ENCODE measurements around the gene C15orf39.
A peak's percentile ranks its signal among the peaks of the same experiment; 100 is the strongest.
"Not testable (repeated sequence)": the region's sequence is repeated elsewhere in the genome, so short reads cannot be mapped to it uniquely, and the experiment has no call there.

Gene C15orf39

DNA sequence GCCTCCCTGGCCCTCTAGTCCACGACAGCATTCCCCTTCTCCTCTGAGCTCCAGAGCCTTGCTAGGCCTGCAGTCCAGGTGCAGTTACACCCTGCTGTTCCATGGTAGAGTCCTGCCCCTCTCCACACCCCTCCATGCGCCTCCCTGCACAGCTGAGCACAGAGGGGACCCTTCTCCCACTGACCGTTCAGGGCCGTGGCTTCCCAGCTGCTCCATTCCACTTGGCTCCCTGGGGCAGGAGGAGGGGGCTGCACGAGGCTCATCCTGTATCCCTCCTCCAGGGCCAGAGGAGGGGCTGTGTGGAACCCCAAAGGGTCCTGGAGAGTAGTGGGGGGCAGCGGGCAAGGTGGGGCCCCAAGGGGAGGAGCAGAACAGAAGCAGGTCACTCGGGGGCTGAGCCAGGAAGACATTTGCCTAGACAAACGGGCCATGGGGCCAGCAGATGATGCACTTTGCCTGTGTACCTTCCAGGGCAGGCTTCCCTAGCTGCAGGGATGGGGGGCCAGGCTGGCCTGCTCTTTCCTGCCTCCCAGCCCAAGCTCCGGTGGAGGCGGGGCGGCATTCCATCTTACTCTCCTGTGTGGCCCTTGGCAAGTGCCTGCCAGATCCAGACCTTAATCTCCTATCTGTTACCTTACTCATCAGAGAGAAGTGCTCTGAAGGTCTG lies 35.8 kb downstream of the C15orf39 start (continued):
- TF ChIP-seq ZXDB (tag by site-specific recombination; IDR thresholded peaks at IDR 0.05) (no peak), ZBTB20 (tag by site-specific recombination; IDR thresholded peaks at IDR 0.05) (no peak), MYNN (tag by site-specific recombination; IDR thresholded peaks at IDR 0.05; ENCODE audit: borderline replicate concordance) (no peak), GLIS2 (tag by site-specific recombination; IDR thresholded peaks at IDR 0.05) (0 out of 2 replicates have a peak, but pooled peaks have one; percentile 13), ZNF529 (tag by site-specific recombination; IDR thresholded peaks at IDR 0.05; ENCODE audit: insufficient replicate concordance) (no peak)

DNA sequence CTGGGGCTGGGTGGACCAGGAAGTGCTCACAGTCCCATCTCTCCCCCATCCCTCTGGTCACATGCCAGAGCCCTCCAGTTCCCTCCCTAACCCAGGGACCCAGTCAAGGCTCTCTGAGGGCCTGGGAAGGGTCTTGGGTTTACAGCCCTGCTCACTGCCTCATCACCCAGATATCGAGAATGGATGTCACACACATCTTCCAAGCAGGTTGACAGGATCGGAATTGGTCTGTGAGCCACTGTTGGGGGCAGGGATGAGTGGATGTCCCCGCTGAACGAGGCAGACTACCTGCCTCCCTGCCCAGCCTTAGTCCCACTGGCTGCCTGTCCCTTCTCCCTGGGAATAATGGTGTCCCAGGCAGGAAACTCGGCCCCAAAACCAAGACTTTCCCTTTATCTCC lies 36.5 kb downstream of the C15orf39 start:
- Histone ChIP-seq H3K27ac (ENCODE audit: extremely low read depth, low read depth, low read length) (no peak overlapping the region), H3K4me3 (ENCODE audit: low read depth, low read length) (no peak overlapping the region), H3K4me1 (ENCODE audit: control insufficient read depth, insufficient read depth, low read length) (no peaks in the 10 kb centered on the region), H3K9me3 (ENCODE audit: control insufficient read depth, insufficient read depth, low read depth, low read length) (no peaks in the 10 kb centered on the region), H3K36me3 (ENCODE audit: control insufficient read depth in 2 of 2, insufficient read depth in 1 of 2, low read length in 2 of 2) (no peaks in the 10 kb centered on the region)
- POLR2A ChIA-PET = no interaction called here
- CTCF ChIA-PET = no interaction called here
- no peak for TF ChIP-seq ZNF114 (tag by site-specific recombination; IDR thresholded peaks at IDR 0.05)
- no peak for TF ChIP-seq ZNF155 (tag by site-specific recombination; IDR thresholded peaks at IDR 0.05)
- TF ChIP-seq ZNF433 (tag by site-specific recombination; IDR thresholded peaks at IDR 0.05; ENCODE audit: low read depth) = no peak
- no peak for TF ChIP-seq ZNF660 (tag by site-specific recombination; IDR thresholded peaks at IDR 0.05)
- TF ChIP-seq ZNF366 (tag by site-specific recombination; conservative IDR thresholded peaks at IDR 0.05) = no peak
- TF ChIP-seq, protein P1, sequence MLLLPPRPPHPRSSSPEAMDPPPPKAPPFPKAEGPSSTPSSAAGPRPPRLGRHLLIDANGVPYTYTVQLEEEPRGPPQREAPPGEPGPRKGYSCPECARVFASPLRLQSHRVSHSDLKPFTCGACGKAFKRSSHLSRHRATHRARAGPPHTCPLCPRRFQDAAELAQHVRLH (tag by site-specific recombination; IDR thresholded peaks at IDR 0.05) = no peak
- no peak for TF ChIP-seq ZNF157 (tag by site-specific recombination; IDR thresholded peaks at IDR 0.05)

DNA sequence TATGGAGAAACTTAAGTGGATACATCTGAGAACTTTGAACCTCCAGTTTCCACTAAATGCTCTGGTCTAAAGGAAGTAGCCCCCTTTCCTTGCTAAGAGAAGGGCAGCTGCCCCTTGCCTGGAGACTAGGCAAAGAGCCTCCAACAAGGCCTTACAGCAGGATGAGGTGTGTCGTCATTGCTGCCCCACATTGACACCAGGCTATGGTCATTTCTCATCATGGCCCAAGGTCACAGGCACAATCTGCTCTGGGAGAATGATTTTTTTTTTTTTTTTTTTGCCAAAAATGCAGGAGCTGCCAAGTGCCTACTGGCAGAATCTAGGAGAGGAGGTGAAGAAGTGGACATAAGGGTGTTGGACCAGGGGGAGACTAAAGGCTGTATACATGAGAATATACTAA lies 44.1 kb downstream of the C15orf39 start:
- H3K4me3 ChIP-seq (ENCODE audit: low read depth, low read length); H3K9me3 ChIP-seq (ENCODE audit: control insufficient read depth, insufficient read depth, low read depth, low read length); POLR2A ChIA-PET; CTCF ChIA-PET; H3K27ac ChIP-seq (ENCODE audit: extremely low read depth, low read depth, low read length); H3K4me1 ChIP-seq (ENCODE audit: control insufficient read depth, insufficient read depth, low read length); H3K36me3 ChIP-seq (ENCODE audit: control insufficient read depth in 2 of 2, insufficient read depth in 1 of 2, low read length in 2 of 2): not testable (repeated sequence)

DNA sequence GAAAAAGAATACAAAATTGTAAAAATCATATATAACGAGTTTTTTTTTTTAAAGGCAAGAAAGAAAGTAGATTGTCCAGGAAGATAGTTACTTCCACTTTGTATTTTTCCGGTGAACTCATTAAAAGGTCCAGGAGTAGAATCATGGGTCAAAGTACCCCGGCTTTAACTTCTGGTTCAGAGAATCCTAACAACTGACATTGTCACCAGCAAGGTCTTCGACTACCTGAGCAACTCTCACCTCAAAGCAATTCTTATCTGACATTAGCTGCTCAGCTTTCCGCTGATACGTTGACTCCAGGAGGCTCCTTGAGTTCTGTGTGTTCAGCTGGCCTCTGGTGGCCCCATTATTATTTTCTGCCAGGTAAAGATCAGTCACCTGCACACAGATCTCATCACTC lies 47.3 kb downstream of the C15orf39 start:
- H3K36me3 ChIP-seq (ENCODE audit: control insufficient read depth in 2 of 2, insufficient read depth in 1 of 2, low read length in 2 of 2); POLR2A ChIA-PET; H3K4me3 ChIP-seq (ENCODE audit: low read depth, low read length); H3K27ac ChIP-seq (ENCODE audit: extremely low read depth, low read depth, low read length); H3K4me1 ChIP-seq (ENCODE audit: control insufficient read depth, insufficient read depth, low read length); H3K9me3 ChIP-seq (ENCODE audit: control insufficient read depth, insufficient read depth, low read depth, low read length): not testable (repeated sequence)
- CTCF ChIA-PET = interaction anchor here (0.8 kb wide), 1 partner anchor 119 kb away, joined by 3 read pairs; no protein-coding TSS in a partner anchor

DNA sequence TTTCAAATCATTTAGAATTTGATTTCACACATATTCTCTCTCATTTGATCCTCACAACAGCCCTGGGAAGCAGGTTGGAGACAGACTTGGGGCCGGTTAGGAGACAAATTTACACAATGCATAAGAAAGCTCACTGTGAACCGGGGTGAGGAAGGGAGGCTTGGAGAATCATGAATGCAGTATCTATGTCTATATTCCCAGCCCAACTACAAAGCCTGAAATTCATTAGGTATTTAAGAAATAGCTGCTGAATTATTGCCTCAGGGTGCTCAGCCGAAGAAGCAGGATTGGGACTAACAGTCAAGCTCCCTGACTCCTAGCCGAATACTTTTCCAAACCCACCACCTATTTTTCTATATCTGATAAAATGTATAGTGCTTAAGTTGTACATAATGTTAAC lies 48.0 kb downstream of the C15orf39 start:
- H3K36me3 ChIP-seq (ENCODE audit: control insufficient read depth in 2 of 2, insufficient read depth in 1 of 2, low read length in 2 of 2) = no peaks in the 10 kb centered on the region
- TF ChIP-seq ZNF169 (tag by site-specific recombination; IDR thresholded peaks at IDR 0.05) (no peak), ZFHX2 (tag by site-specific recombination; conservative IDR thresholded peaks at IDR 0.05) (no peak), ZNF544 (tag by site-specific recombination; IDR thresholded peaks at IDR 0.05) (no peak), MYNN (tag by site-specific recombination; IDR thresholded peaks at IDR 0.05; ENCODE audit: borderline replicate concordance) (no peak), ZNF350 (tag by site-specific recombination; IDR thresholded peaks at IDR 0.05) (no peak), ZNF76 (tag by site-specific recombination; IDR thresholded peaks at IDR 0.05; ENCODE audit: borderline replicate concordance, low read depth) (no peak), ZNF133 (tag by site-specific recombination; IDR thresholded peaks at IDR 0.05) (no peak), ZNF596 (tag by site-specific recombination; IDR thresholded peaks at IDR 0.05) (no peak), ZNF433 (tag by site-specific recombination; IDR thresholded peaks at IDR 0.05; ENCODE audit: low read depth) (no peak), EGR2 (tag by site-specific recombination; IDR thresholded peaks at IDR 0.05; ENCODE audit: low read depth) (no peak), ZNF792 (tag by site-specific recombination; IDR thresholded peaks at IDR 0.05) (no peak), ZNF600 (tag by site-specific recombination; IDR thresholded peaks at IDR 0.05) (no peak)
- TF ChIP-seq, protein P2, sequence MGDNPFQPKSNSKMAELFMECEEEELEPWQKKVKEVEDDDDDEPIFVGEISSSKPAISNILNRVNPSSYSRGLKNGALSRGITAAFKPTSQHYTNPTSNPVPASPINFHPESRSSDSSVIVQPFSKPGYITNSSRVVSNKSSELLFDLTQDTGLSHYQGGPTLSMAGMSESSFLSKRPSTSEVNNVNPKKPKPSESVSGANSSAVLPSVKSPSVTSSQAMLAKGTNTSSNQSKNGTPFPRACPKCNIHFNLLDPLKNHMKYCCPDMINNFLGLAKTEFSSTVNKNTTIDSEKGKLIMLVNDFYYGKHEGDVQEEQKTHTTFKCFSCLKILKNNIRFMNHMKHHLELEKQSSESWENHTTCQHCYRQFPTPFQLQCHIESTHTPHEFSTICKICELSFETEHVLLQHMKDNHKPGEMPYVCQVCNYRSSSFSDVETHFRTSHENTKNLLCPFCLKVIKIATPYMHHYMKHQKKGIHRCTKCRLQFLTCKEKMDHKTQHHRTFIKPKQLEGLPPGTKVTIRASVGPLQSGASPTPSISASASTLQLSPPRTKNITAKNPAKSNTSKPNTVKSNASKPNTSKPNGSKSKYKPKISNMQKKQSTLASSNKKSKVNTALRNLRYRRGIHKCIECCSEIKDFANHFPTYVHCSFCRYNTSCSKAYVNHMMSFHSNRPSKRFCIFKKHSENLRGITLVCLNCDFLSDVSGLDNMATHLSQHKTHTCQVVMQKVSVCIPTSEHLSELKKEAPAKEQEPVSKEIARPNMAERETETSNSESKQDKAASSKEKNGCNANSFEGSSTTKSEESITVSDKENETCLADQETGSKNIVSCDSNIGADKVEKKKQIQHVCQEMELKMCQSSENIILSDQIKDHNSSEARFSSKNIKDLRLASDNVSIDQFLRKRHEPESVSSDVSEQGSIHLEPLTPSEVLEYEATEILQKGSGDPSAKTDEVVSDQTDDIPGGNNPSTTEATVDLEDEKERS (tag by site-specific recombination; IDR thresholded peaks at IDR 0.05) = no peak
- TF ChIP-seq, protein P3, sequence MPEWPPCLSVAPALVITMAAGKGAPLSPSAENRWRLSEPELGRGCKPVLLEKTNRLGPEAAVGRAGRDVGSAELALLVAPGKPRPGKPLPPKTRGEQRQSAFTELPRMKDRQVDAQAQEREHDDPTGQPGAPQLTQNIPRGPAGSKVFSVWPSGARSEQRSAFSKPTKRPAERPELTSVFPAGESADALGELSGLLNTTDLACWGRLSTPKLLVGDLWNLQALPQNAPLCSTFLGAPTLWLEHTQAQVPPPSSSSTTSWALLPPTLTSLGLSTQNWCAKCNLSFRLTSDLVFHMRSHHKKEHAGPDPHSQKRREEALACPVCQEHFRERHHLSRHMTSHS (tag by site-specific recombination; IDR thresholded peaks at IDR 0.05) = no peak
- no peak overlapping the region for H3K4me3 ChIP-seq (ENCODE audit: low read depth, low read length)
- ChIA-PET CTCF (interaction anchor here (0.8 kb wide), 1 partner anchor 221 kb away, joined by 4 read pairs; no protein-coding TSS in a partner anchor), POLR2A (no interaction called here)
- no peaks in the 10 kb centered on the region for H3K4me1 ChIP-seq (ENCODE audit: control insufficient read depth, insufficient read depth, low read length)
- no peaks in the 10 kb centered on the region for H3K9me3 ChIP-seq (ENCODE audit: control insufficient read depth, insufficient read depth, low read depth, low read length)
- no peak overlapping the region for H3K27ac ChIP-seq (ENCODE audit: extremely low read depth, low read depth, low read length)

All from HEK293 (cell line).